Stimulated activated effector memory CD8-positive, alpha-beta T cell treated with anti-CD3 and anti-CD28 coated beads, Interleukin-12 subunit alpha, Interleukin-12 subunit beta, amount 100 ng/mL, for 72 hours (primary cell): ENCODE results near the gene ARL6IP4.

Experiments used
- ATAC-seq: fragments of 150-1000 bp; cut with Tn5 transposase; 2 replicates; pipeline ENCODE4 v1.10.0; 2021
- DNase-seq, 2 donors: peaks; one replicate each; pipeline ENCODE4 v3.0.0; 2021 to 2022; ENCODE audit warnings: low spot score in 2 of 2
- H3K27ac Mint-ChIP-seq: one replicate; pipeline ENCODE4 v1.8.0; 2022; ENCODE audit warnings: mild to moderate bottlenecking, mixed read lengths
- H3K36me3 Mint-ChIP-seq: one replicate; pipeline ENCODE4 v1.8.0; 2022; ENCODE audit warnings: mild to moderate bottlenecking, mixed read lengths
- H3K4me1 Mint-ChIP-seq: one replicate; pipeline ENCODE4 v1.8.0; 2022; ENCODE audit warnings: mixed read lengths
- H3K4me3 Mint-ChIP-seq: one replicate; pipeline ENCODE4 v1.8.0; 2022; ENCODE audit warnings: mild to moderate bottlenecking, mixed read lengths
- H3K9me3 Mint-ChIP-seq: one replicate; pipeline ENCODE4 v1.8.0; 2022; ENCODE audit warnings: mixed read lengths

Gene ARL6IP4

GRCh38 chr12:122949816-122950675, 30.4 kb upstream of the ARL6IP4 start:
- Mint-ChIP-seq H3K36me3 (no peaks in the 10 kb centered on the region), H3K4me1 (peaks cover 29% of the 10 kb centered on the region), H3K27ac (peak overlapping the region; percentile 68), H3K9me3 (no peaks in the 10 kb centered on the region), H3K4me3 (no peak overlapping the region)
- DNase-seq (no peak), ATAC-seq (no peak)

- DNase-seq (no peak), ATAC-seq (no peak)
- H3K27ac Mint-ChIP-seq: no peak overlapping the region
- H3K4me1 Mint-ChIP-seq: peaks cover 20% of the 10 kb centered on the region
- H3K9me3 Mint-ChIP-seq: no peaks in the 10 kb centered on the region
- no peak overlapping the region for H3K4me3 Mint-ChIP-seq
- H3K36me3 Mint-ChIP-seq: no peaks in the 10 kb centered on the region
Measured at GRCh38 chr12:122951406-122951805, 29.1 kb upstream of the ARL6IP4 start.

DNA sequence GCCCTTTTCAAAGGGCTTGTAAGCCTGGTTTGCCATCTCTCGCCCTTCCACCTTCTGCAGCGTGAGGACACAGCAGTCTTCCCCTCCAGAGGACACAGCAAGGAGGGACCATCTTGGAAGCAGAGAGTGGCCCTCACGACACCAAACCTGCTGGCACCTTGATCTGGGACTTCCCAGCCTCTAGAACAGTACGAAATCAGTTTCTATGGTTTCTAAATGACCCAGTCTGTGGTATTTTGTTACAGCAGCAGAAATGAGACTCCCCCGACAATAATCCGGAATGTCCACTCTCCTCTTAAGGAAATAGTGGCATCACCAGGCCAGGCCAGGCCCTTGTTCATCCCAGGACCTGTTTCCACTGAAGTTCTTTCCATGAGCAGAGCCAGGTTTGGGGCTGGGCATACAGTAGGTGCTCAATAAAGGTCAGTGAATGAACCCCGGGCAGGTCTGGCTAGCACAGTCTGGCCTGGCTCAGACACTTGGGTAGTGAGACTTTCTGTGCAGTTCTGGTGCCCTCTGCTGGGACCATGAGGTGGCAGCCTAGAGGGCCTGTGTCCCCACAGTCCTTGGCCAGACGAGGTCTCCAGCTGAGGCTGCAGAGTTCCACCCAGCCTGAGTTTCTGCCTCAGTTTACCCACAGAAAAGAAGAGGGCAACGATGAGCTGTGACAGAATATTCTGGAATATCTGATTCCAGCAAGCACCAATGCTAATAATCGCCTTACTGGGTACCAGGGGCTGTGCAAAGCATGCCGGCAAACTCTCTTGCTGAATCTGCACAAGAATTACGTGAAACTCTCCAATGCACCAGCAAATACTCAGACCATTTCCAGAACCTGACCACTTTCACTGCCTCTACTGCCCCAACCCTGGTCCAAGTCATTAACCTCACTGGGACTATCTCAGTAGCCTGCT, 28.2 kb upstream of the ARL6IP4 start:
- no peaks in the 10 kb centered on the region for H3K36me3 Mint-ChIP-seq
- H3K27ac Mint-ChIP-seq: no peak overlapping the region

DNA sequence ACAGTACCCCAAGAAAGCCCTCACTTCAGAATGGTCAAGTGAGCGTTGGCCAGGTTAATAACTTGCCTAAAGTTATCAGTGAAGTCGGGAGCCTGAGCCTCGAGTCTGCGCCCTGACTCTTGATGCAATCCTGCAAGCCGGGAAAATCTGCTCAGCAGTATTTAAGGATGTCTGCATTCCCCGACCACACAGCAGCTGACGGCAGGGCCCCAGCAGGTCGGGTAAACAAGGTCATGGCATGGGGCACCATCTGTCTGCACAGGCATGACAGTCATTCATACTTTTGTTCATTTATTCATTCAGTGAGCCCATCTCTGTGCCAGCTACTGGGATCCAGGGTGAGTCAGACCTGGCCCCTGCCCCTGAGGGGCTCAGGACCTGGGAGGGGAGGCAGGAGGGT, 25.3 kb upstream of the ARL6IP4 start:
- H3K9me3 Mint-ChIP-seq: no peaks in the 10 kb centered on the region
- H3K27ac Mint-ChIP-seq: no peak overlapping the region
- ATAC-seq (no peak), DNase-seq (no peak)
- no peak overlapping the region for H3K4me3 Mint-ChIP-seq
- peaks cover 6% of the 10 kb centered on the region for H3K36me3 Mint-ChIP-seq
- H3K4me1 Mint-ChIP-seq: peaks cover 8% of the 10 kb centered on the region

More for the DNA sequence above, 28.2 kb upstream of the ARL6IP4 start:
- peak; percentile 96 for ATAC-seq
- Mint-ChIP-seq H3K9me3 (no peaks in the 10 kb centered on the region), H3K4me1 (peaks cover 12% of the 10 kb centered on the region), H3K4me3 (no peak overlapping the region)
- peak; percentile 60 to 85 for DNase-seq

DNA sequence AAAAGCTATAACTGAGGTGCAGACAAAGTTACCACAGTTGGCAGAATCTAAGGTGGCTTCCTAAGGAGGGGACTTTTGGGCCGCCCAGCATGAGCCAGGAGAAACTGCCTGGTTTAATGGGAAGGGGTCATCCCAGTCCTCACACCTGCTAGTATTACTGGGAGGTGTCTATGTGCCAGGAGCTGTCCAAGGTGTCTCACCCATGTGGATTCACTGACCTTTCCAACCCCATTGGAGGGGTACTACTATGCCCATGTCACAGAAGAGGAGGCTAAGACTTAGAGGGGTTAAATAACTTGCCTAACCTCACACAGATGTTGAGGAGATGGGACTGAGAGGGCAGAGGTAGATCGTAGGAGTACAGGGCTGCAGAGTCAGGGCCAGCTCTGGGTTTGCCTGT, 24.4 kb upstream of the ARL6IP4 start:
- peaks cover 8% of the 10 kb centered on the region for H3K4me1 Mint-ChIP-seq
- DNase-seq (no peak), ATAC-seq (no peak)
- peaks cover 6% of the 10 kb centered on the region for H3K36me3 Mint-ChIP-seq
- no peak overlapping the region for H3K27ac Mint-ChIP-seq
- H3K4me3 Mint-ChIP-seq: no peak overlapping the region
- no peaks in the 10 kb centered on the region for H3K9me3 Mint-ChIP-seq

DNA sequence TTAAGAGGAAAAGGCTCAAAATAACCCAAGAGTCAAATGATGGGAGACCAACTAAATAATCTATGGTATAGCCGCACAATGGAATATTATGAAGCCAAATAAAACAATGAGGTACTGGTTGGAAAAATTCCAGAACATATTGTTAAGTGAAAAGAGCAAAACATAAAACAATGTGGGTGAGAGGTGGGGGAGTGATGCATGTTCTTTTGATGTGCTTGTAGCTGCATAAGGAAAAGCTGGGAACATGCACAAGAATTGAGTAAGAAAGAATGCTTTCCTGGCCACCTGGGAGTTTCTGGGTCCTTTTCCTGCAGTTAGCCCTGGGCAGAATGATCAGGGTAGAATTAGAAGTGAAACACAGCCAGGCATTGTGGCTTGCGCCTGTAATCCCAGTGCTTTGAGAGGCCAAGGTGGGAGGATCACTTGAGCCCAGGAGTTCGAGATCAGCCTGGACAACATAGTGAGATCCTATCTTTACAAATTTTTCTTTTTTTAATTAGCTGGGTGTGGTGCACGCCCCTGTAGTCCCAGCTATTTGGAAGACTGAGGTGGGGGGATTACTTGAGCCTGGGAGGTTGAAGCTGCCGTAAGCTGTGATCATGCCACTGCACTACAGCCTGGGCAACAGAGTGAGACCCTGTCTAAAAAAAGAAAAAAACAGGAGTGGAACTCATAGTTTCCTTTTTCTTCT, 22.1 kb upstream of the ARL6IP4 start:
- no peak overlapping the region for H3K4me3 Mint-ChIP-seq
- H3K36me3 Mint-ChIP-seq: peaks cover 6% of the 10 kb centered on the region
- ATAC-seq (no peak), DNase-seq (no peak)
- no peaks in the 10 kb centered on the region for H3K9me3 Mint-ChIP-seq
- no peak overlapping the region for H3K27ac Mint-ChIP-seq
- H3K4me1 Mint-ChIP-seq: no peaks in the 10 kb centered on the region

DNA sequence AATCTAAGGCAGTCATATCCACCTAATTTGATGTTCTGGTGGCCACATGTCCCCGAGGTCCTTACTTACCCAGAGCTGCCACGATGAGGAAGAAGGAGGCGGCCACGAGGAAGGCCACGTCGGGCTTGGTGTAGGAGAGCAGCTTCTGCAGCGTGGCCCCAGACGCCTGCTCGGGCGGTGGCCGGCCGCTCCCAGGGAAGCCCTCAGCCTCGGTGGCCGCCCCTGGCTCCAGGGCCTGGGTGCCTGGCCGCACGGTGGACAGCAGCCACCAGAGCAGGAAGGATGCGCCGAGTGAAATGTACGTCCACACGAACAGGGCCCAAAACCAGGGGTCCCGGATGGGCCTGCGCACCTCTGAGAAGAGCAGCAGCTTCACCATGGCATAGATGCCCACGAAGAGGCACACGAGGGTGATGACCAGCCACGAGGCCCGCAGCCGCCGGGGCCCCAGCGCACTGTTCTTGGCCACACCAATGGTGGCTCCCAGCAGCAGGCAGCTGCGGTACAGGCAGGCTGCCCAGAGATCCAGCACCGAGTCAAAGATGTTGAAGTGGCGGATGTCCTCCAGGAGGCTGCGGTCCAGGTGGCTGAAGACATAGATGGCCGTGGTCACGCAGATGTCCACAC, 20.8 kb upstream of the ARL6IP4 start:
- DNase-seq (no peak), ATAC-seq (no peak)
- Mint-ChIP-seq H3K27ac (no peak overlapping the region), H3K9me3 (no peaks in the 10 kb centered on the region), H3K36me3 (peaks cover 6% of the 10 kb centered on the region), H3K4me1 (no peaks in the 10 kb centered on the region), H3K4me3 (no peak overlapping the region)

GRCh38 chr12:122960193-122960569, 20.3 kb upstream of the ARL6IP4 start:
- ATAC-seq (no peak), DNase-seq (no peak)
- Mint-ChIP-seq H3K4me1 (no peaks in the 10 kb centered on the region), H3K4me3 (no peak overlapping the region), H3K36me3 (peaks cover 6% of the 10 kb centered on the region), H3K27ac (no peak overlapping the region), H3K9me3 (no peaks in the 10 kb centered on the region)

- no peaks in the 10 kb centered on the region for H3K9me3 Mint-ChIP-seq
- no peak overlapping the region for H3K4me3 Mint-ChIP-seq
- DNase-seq: no peak
- peaks cover 2% of the 10 kb centered on the region for H3K4me1 Mint-ChIP-seq
- no peak overlapping the region for H3K27ac Mint-ChIP-seq
- H3K36me3 Mint-ChIP-seq: peaks cover 6% of the 10 kb centered on the region
- ATAC-seq: no peak
Measured at GRCh38 chr12:122961531-122962329, 18.8 kb upstream of the ARL6IP4 start.

DNA sequence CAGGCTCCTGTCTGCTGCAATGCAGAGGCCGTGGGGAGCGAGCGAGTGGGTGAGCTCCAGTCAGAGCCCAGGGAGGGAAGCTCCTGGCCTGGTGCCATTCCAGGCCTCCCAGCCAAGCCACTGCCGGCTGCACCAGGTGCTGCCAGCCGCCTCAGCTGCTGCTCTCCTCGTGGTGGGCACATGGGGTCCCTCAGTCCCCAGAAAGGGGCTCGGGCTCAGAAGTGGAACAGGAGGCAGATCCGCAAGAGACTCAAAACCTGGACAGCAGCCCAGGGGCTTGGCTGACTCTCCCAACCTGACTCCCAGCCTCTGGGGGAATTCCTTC, 16.6 kb upstream of the ARL6IP4 start:
- ATAC-seq (no peak), DNase-seq (no peak)
- peaks cover 6% of the 10 kb centered on the region for H3K4me1 Mint-ChIP-seq
- no peaks in the 10 kb centered on the region for H3K9me3 Mint-ChIP-seq
- no peaks in the 10 kb centered on the region for H3K36me3 Mint-ChIP-seq
- no peak overlapping the region for H3K27ac Mint-ChIP-seq
- no peak overlapping the region for H3K4me3 Mint-ChIP-seq

GRCh38 chr12:122964439-122965257, 15.8 kb upstream of the ARL6IP4 start:
- Mint-ChIP-seq H3K27ac (peak overlapping the region; percentile 23), H3K4me1 (peaks cover 6% of the 10 kb centered on the region), H3K9me3 (no peaks in the 10 kb centered on the region), H3K4me3 (peak overlapping the region; percentile 49), H3K36me3 (no peaks in the 10 kb centered on the region)
- DNase-seq: no peak
- no peak for ATAC-seq

DNA sequence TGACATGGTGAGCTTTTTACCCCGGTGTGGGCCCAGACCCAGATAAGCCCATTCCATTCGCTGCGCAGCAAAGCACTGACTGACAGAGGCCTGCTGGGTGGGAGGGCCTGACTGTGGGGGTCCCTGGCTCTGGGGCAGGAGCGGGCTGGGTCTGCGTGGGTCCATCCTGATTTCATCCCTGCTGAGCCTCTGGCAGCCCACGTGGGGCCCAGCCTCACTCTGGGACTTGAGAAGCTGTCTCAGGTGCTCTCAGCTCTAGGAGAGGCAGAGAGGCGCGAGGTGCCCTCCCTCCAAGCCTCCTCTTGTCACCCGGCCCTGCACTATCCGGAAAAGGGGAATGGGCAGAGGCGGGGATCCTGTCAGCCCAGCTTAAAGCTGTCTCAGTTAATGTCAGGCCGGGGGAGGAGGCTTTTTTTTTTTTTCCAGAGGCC, 15.1 kb upstream of the ARL6IP4 start:
- Mint-ChIP-seq H3K27ac (peak overlapping the region; percentile 23), H3K4me3 (peak overlapping the region; percentile 49)
- DNase-seq: no peak

DNA sequence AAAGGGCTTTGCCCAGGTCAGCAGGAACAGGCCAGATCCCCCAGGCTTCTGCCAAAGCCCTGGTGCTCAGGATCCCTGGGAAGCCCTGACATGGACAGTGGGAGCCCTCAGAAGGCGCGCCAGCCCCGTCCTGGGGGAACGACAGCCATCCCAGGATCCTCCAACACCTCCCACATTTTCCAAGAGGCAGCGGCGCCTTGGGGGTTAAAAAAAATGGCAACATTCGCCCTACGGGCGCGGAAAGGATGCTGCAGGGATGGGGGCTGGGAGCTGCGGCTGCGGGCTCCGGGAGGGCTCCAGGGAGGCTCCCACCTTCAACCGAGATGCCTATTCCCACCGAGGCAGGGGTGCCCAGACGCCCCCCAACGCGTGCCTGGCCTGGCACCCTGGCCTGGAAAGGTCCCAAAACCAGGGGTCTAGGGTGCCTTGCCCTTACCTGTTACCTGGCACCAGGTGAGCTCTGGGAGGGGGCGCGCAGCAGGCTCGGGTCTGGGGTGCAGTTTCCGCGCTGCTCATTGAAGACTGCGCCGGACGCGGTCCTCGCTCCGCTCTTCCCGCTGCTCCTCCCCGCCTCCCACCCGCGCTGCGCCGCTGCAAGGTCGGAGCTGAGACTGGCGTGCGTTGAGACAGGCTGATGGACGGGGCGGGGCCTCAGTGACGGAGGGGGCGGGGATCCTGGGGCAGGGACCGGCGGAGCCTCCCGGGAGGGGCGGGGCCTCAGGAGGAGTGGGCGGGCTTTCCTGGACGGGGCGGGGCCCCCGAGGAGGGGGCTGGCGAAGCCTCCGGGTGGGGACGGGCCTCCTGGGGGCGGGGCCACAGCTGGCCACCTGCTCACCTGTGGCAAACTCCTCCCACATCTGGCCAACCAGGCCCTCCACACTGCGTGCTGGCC, 14.4 kb upstream of the ARL6IP4 start, which contains the start of gene ABCB9:
Gene ABCB9, minus strand, starts transcription at position 613 of the 892 bp plus-strand sequence. CDS start 6,228 bp downstream, outside the sequence.
- H3K9me3 Mint-ChIP-seq: no peaks in the 10 kb centered on the region
- H3K27ac Mint-ChIP-seq: peak within 1 kb of the TSS; percentile 50
- H3K4me3 Mint-ChIP-seq: peak within 1 kb of the TSS; percentile 49
- H3K4me1 Mint-ChIP-seq: peaks cover 6% of the 10 kb centered on the region
- DNase-seq: peak; percentile 86 to 92
- no peaks in the 10 kb centered on the region for H3K36me3 Mint-ChIP-seq
- ATAC-seq: peak; percentile 96

More for the DNA sequence above, 15.1 kb upstream of the ARL6IP4 start:
- ATAC-seq: no peak
- no peaks in the 10 kb centered on the region for H3K9me3 Mint-ChIP-seq
- H3K36me3 Mint-ChIP-seq: no peaks in the 10 kb centered on the region
- peaks cover 6% of the 10 kb centered on the region for H3K4me1 Mint-ChIP-seq
